ENCODE data around the gene POLK. TPM values are rescaled to one million over a fixed set of nuclear protein-coding genes. Genes with fewer than 3 reads are reported as not detected.

Gene POLK
- total RNA-seq, 3 donors from 2014 or later, result 44.0 to 58.4 (median 44.9) TPM

- no peaks in the 10 kb centered on the region for H3K4me1 ChIP-seq
- DNase-seq (ENCODE audit: low spot score in 2 of 2), result no peak
- intact Hi-C loops (cut with DNase I; ENCODE audit: low total_unique reads), result no loop called here
- H3K36me3 ChIP-seq, result no peaks in the 10 kb centered on the region
- no peak overlapping the region for H3K27ac ChIP-seq
- H3K4me3 ChIP-seq, result no peak overlapping the region
- TF ChIP-seq CTCF (IDR thresholded peaks at IDR 0.05) (no peak), POLR2AphosphoS5 (IDR thresholded peaks at IDR 0.05) (no peak), POLR2A (IDR thresholded peaks at IDR 0.05) (no peak)
- no peaks in the 10 kb centered on the region for H3K9me3 ChIP-seq
- no peaks in the 10 kb centered on the region for H3K27me3 ChIP-seq
Measured at GRCh38 chr5:75640826-75641225, 129.1 kb downstream of the POLK start.

- no peaks in the 10 kb centered on the region for H3K36me3 ChIP-seq
- no peaks in the 10 kb centered on the region for H3K4me1 ChIP-seq
- H3K4me3 ChIP-seq, result no peak overlapping the region
- H3K27me3 ChIP-seq, result no peaks in the 10 kb centered on the region
- DNase-seq (ENCODE audit: low spot score in 2 of 2), result no peak
- intact Hi-C loops (cut with DNase I; ENCODE audit: low total_unique reads), result no loop called here
- no peak overlapping the region for H3K27ac ChIP-seq
- no peak for TF ChIP-seq CTCF (IDR thresholded peaks at IDR 0.05)
- TF ChIP-seq POLR2A (IDR thresholded peaks at IDR 0.05), result no peak
- no peak for TF ChIP-seq POLR2AphosphoS5 (IDR thresholded peaks at IDR 0.05)
- H3K9me3 ChIP-seq, result no peaks in the 10 kb centered on the region
Measured at GRCh38 chr5:75648712-75649111, 137.0 kb downstream of the POLK start.

Other genes starting within 250 kb of the POLK start
- 10 to 100 TPM; 12.8 to 34.0 (median 16.5) TPM for gene HMGCR, start 174.7 kb upstream of the POLK start, total RNA-seq
- 10 to 100 TPM; 37.7 to 84.0 (median 42.1) TPM for gene CERT1, start 262 bp upstream of the POLK start, total RNA-seq
- gene ANKDD1B, start 99.6 kb downstream of the POLK start, total RNA-seq, result 1 to 10 TPM in 2 of 3 donors, under 1 TPM in 1; 0.66 to 1.4 (median 1.0) TPM
- gene POC5, start 205.5 kb downstream of the POLK start, total RNA-seq, result 10 to 100 TPM in 2 of 3 donors, 1 to 10 TPM in 1; 8.2 to 22.9 (median 18.9) TPM

Measured in breast epithelium (tissue), 4 donors.